ENCODE results near the gene DOCK2. TPM values are rescaled to one million over a fixed set of nuclear protein-coding genes. Genes with fewer than 3 reads are reported as not detected.

The DOCK2 gene
- total RNA-seq, 1 donor from 2014 or later: 13.6 TPM

DNA sequence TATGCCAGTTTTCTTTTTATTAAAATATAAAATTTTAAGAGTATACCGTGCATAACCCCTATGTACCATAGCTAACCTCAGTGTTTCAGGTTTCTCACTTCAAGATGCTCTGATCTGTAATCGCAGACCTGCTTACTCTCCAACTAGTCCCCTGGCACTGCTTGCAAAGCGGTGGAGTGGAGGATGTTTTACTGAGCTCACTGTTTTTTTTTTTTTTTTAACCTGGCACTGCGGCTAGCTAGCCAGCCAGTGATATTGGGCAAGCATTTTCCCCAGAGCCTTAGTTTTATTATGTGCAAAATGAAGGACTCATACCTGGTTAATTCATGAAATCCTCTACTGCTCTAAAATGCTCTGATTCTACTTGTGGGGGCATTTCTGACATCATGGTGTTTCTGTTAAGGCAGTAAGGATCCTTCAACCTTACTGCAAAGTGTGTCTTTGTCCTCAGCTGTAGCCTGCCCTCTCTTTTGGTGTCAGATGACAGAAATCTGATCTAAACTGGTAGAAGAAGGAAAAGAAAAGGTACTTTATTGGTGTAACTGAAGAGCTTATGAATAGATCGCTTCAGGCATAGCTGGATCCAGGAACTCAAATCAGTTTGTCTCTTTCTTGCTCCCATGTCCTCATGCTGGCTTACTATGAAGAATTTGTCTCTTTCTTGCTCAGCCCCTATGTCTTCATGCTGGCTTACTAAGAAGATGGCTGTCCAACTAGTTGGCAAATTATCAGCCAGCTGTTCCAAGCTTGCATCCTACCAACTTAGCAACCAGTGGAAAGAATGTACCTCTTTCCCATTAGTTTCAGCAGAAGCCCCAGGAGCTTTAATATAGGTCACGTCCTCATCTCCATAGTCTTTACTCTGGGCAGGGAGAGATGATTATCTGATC, 59.8 kb downstream of the DOCK2 start:
- no peaks in the 10 kb centered on the region for H3K27me3 ChIP-seq (ENCODE audit: control insufficient read depth in 3 of 3, insufficient read depth in 3 of 3, low read length in 3 of 3)
- no peaks in the 10 kb centered on the region for H3K4me1 ChIP-seq (ENCODE audit: control insufficient read depth in 3 of 3, insufficient read depth in 3 of 3, low read length in 3 of 3)
- no peaks in the 10 kb centered on the region for H3K9me3 ChIP-seq (ENCODE audit: control insufficient read depth in 3 of 3, low read length in 3 of 3)
- H3K36me3 ChIP-seq (ENCODE audit: control insufficient read depth in 3 of 3, insufficient read depth in 3 of 3, low read length in 3 of 3): no peaks in the 10 kb centered on the region
- H3K4me3 ChIP-seq (ENCODE audit: low read length in 3 of 3): no peak overlapping the region
- H3K9ac ChIP-seq (ENCODE audit: low read depth in 1 of 3, low read length in 3 of 3): no peak overlapping the region
- no peak overlapping the region for H3K27ac ChIP-seq (ENCODE audit: low read depth, low read length)

DNA sequence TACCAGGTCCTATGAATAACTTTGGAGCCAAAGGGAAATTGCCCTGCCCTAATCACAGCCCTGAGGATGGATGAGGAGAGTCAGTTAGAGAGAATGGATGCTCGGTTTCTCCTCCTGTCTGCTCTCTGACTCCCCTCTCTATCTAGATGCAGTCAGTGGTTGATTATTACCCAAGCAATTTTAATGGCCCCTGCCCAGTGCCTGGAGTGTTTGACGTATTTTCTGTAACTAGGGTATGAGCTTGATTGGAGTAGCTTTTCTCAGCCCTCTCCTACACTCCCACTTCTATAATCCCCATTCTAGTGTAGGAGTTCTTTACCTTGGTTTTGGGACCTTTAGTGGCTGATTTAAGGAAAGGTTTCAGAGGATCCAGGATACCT, 60.4 kb downstream of the DOCK2 start:
- H3K27me3 ChIP-seq (ENCODE audit: control insufficient read depth in 3 of 3, insufficient read depth in 3 of 3, low read length in 3 of 3): no peaks in the 10 kb centered on the region
- no peak overlapping the region for H3K27ac ChIP-seq (ENCODE audit: low read depth, low read length)
- H3K36me3 ChIP-seq (ENCODE audit: control insufficient read depth in 3 of 3, insufficient read depth in 3 of 3, low read length in 3 of 3): no peaks in the 10 kb centered on the region
- H3K9ac ChIP-seq (ENCODE audit: low read depth in 1 of 3, low read length in 3 of 3): no peak overlapping the region
- H3K9me3 ChIP-seq (ENCODE audit: control insufficient read depth in 3 of 3, low read length in 3 of 3): no peaks in the 10 kb centered on the region
- no peaks in the 10 kb centered on the region for H3K4me1 ChIP-seq (ENCODE audit: control insufficient read depth in 3 of 3, insufficient read depth in 3 of 3, low read length in 3 of 3)
- no peak overlapping the region for H3K4me3 ChIP-seq (ENCODE audit: low read length in 3 of 3)

DNA sequence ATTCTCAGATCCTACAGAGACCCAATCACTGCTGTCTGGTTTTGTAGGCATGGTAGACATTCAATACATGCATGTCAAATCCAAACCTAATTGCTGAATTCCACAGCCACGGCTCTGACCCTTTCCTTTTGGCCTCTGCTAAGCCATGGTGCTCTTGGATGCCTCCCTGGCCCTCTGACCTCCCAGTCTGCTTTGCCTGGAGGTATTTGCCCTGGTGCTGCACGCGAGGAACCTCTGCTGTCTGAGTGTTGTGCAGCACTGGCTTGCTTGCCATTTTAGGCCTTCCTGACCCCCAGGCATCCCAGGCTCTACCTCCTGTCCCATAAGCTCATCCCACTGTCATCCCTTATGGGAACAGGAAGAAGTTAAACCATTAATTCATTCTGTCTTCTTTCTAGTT, 60.9 kb downstream of the DOCK2 start:
- H3K36me3 ChIP-seq (ENCODE audit: control insufficient read depth in 3 of 3, insufficient read depth in 3 of 3, low read length in 3 of 3): no peaks in the 10 kb centered on the region

DNA sequence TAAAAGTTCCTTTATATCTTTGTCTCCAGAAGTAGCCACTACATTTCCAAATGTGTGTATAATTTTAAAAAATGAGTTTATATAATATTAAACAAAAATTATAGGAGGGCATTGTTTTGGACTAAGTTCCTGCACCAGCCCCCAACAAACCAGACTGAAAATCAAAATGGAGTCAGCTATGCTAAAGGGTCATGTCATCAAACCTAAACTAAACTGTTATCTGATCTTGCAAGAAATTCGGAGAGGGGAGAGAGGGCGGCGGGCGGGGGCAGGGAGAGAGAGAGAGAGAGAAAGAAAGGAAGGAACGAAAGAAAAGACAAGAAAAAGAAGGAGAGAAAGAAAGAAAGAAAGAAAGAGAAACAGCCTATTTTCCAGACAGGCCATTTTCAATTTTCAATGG, 63.5 kb downstream of the DOCK2 start:
- H3K27me3 ChIP-seq (ENCODE audit: control insufficient read depth in 3 of 3, insufficient read depth in 3 of 3, low read length in 3 of 3): no peaks in the 10 kb centered on the region
- no peak overlapping the region for H3K27ac ChIP-seq (ENCODE audit: low read depth, low read length)
- no peak overlapping the region for H3K9ac ChIP-seq (ENCODE audit: low read depth in 1 of 3, low read length in 3 of 3)
- no peak overlapping the region for H3K4me3 ChIP-seq (ENCODE audit: low read length in 3 of 3)
- no peaks in the 10 kb centered on the region for H3K9me3 ChIP-seq (ENCODE audit: control insufficient read depth in 3 of 3, low read length in 3 of 3)
- H3K36me3 ChIP-seq (ENCODE audit: control insufficient read depth in 3 of 3, insufficient read depth in 3 of 3, low read length in 3 of 3): no peaks in the 10 kb centered on the region
- no peaks in the 10 kb centered on the region for H3K4me1 ChIP-seq (ENCODE audit: control insufficient read depth in 3 of 3, insufficient read depth in 3 of 3, low read length in 3 of 3)

More for the DNA sequence above, 60.9 kb downstream of the DOCK2 start:
- no peak overlapping the region for H3K27ac ChIP-seq (ENCODE audit: low read depth, low read length)
- H3K4me3 ChIP-seq (ENCODE audit: low read length in 3 of 3): no peak overlapping the region
- H3K27me3 ChIP-seq (ENCODE audit: control insufficient read depth in 3 of 3, insufficient read depth in 3 of 3, low read length in 3 of 3): no peaks in the 10 kb centered on the region
- H3K9me3 ChIP-seq (ENCODE audit: control insufficient read depth in 3 of 3, low read length in 3 of 3): no peaks in the 10 kb centered on the region
- H3K9ac ChIP-seq (ENCODE audit: low read depth in 1 of 3, low read length in 3 of 3): no peak overlapping the region
- no peaks in the 10 kb centered on the region for H3K4me1 ChIP-seq (ENCODE audit: control insufficient read depth in 3 of 3, insufficient read depth in 3 of 3, low read length in 3 of 3)

DNA sequence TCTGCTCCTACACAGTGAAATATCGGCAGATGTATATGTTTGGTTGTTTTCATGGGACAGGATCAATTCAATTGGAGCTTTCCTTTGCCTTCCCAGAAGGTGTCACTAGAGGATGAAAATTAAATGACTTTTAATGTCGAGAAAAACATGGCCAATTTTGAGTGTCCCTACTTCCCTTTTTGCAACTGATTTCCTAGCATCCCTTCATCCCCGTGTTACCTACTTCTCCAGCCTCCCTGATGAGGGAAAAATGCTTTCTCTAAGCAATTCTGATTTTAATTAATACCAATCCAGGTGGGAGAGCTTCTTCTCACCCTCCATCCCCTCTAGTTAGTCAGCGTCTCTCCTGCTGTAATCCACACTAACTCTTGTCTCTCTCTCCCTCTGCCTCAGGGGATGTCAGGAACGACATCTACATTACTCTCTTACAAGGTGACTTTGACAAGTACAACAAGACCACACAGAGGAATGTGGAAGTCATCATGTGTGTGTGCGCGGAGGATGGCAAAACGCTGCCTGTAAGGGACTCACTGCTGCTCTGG, 64.9 kb downstream of the DOCK2 start:
- no peak overlapping the region for H3K9ac ChIP-seq (ENCODE audit: low read depth in 1 of 3, low read length in 3 of 3)
- H3K36me3 ChIP-seq (ENCODE audit: control insufficient read depth in 3 of 3, insufficient read depth in 3 of 3, low read length in 3 of 3): no peaks in the 10 kb centered on the region
- no peak overlapping the region for H3K27ac ChIP-seq (ENCODE audit: low read depth, low read length)
- no peaks in the 10 kb centered on the region for H3K4me1 ChIP-seq (ENCODE audit: control insufficient read depth in 3 of 3, insufficient read depth in 3 of 3, low read length in 3 of 3)
- H3K9me3 ChIP-seq (ENCODE audit: control insufficient read depth in 3 of 3, low read length in 3 of 3): no peaks in the 10 kb centered on the region
- H3K27me3 ChIP-seq (ENCODE audit: control insufficient read depth in 3 of 3, insufficient read depth in 3 of 3, low read length in 3 of 3): no peaks in the 10 kb centered on the region
- H3K4me3 ChIP-seq (ENCODE audit: low read length in 3 of 3): no peak overlapping the region

DNA sequence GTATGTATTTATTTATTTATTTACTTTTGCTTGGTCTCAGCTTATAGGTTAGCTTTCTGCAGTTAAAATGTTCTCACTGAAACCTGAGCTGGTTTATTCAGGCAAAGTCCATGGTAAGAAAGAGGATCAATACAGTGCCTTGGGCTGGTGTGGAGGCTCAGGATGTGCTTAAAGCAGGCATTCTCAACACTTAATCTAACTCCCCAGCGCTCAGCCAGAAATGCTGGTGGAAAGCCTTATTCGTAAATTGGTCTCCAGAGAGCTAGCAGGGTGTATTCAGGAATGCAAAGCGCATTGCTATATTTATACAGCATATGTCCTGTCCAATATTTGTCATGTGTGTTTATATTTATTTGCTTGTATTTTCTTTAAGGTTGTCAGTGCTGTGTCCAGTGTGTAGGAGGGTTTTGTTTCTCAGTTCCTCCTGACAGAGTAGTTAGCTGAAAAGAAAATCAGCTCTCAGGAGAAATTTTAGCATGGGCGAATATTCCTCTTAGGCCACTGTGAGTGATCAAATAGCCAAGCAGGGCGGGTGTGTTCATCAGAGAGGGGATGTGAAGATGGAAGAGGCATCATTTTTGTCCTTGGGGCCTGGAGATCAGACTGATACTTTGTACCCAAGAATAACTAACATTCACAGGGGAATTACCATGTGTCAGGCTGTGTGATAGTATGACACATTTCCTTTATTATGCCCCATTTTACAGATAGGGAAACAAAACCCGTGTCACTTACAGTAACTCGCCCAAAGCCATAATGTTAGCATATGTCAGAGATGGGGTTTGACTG, 65.8 kb downstream of the DOCK2 start:
- no peaks in the 10 kb centered on the region for H3K27me3 ChIP-seq (ENCODE audit: control insufficient read depth in 3 of 3, insufficient read depth in 3 of 3, low read length in 3 of 3)
- H3K27ac ChIP-seq (ENCODE audit: low read depth, low read length): no peak overlapping the region
- H3K9ac ChIP-seq (ENCODE audit: low read depth in 1 of 3, low read length in 3 of 3): no peak overlapping the region
- no peaks in the 10 kb centered on the region for H3K4me1 ChIP-seq (ENCODE audit: control insufficient read depth in 3 of 3, insufficient read depth in 3 of 3, low read length in 3 of 3)
- H3K4me3 ChIP-seq (ENCODE audit: low read length in 3 of 3): no peak overlapping the region
- no peaks in the 10 kb centered on the region for H3K36me3 ChIP-seq (ENCODE audit: control insufficient read depth in 3 of 3, insufficient read depth in 3 of 3, low read length in 3 of 3)
- no peaks in the 10 kb centered on the region for H3K9me3 ChIP-seq (ENCODE audit: control insufficient read depth in 3 of 3, low read length in 3 of 3)

DNA sequence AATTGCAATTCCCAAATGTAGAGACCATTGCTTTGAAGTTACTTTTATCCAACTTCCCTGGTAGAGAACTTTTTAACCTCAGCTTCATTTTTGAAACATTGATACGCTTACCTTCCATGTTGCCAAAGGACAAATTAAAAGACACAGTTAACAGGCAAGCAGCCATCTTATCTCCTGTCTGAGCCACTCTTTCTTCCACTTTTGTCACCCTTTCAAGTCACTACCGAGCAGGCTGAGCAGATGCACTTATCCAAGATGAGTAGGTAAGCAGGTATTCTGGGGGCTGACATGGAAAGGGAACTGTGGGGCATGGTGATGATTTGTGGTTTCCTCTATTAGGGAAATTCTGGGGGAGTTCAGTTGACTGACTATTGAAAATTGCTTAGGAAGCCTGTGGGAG, 66.7 kb downstream of the DOCK2 start:
- H3K27ac ChIP-seq (ENCODE audit: low read depth, low read length): no peak overlapping the region
- no peaks in the 10 kb centered on the region for H3K9me3 ChIP-seq (ENCODE audit: control insufficient read depth in 3 of 3, low read length in 3 of 3)
- H3K4me3 ChIP-seq (ENCODE audit: low read length in 3 of 3): no peak overlapping the region
- no peaks in the 10 kb centered on the region for H3K27me3 ChIP-seq (ENCODE audit: control insufficient read depth in 3 of 3, insufficient read depth in 3 of 3, low read length in 3 of 3)
- H3K36me3 ChIP-seq (ENCODE audit: control insufficient read depth in 3 of 3, insufficient read depth in 3 of 3, low read length in 3 of 3): no peaks in the 10 kb centered on the region
- H3K9ac ChIP-seq (ENCODE audit: low read depth in 1 of 3, low read length in 3 of 3): no peak overlapping the region
- no peaks in the 10 kb centered on the region for H3K4me1 ChIP-seq (ENCODE audit: control insufficient read depth in 3 of 3, insufficient read depth in 3 of 3, low read length in 3 of 3)

DNA sequence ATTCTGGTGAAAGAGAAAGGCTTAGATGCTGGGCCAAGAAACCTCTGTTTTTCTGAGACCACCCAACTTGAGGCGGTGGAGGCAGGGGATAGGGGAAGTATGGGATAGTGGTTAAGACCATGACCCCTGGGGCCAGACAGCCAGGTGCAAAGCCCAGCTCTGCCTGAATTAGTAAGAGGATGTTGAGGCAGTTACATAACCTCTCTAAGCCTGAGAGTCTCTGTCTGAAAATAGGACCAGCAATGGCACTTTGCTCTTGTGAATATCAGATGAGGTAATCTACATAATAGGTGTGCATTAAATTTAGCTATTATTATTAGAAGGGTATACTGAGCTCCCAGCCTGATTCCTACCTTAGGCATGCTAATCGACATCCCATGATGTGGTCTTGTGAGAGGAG, 68.2 kb downstream of the DOCK2 start:
- H3K9ac ChIP-seq (ENCODE audit: low read depth in 1 of 3, low read length in 3 of 3): no peak overlapping the region
- H3K4me1 ChIP-seq (ENCODE audit: control insufficient read depth in 3 of 3, insufficient read depth in 3 of 3, low read length in 3 of 3): no peaks in the 10 kb centered on the region
- H3K36me3 ChIP-seq (ENCODE audit: control insufficient read depth in 3 of 3, insufficient read depth in 3 of 3, low read length in 3 of 3): no peaks in the 10 kb centered on the region
- no peaks in the 10 kb centered on the region for H3K9me3 ChIP-seq (ENCODE audit: control insufficient read depth in 3 of 3, low read length in 3 of 3)
- H3K4me3 ChIP-seq (ENCODE audit: low read length in 3 of 3): no peak overlapping the region
- H3K27ac ChIP-seq (ENCODE audit: low read depth, low read length): no peak overlapping the region
- H3K27me3 ChIP-seq (ENCODE audit: control insufficient read depth in 3 of 3, insufficient read depth in 3 of 3, low read length in 3 of 3): no peaks in the 10 kb centered on the region

DNA sequence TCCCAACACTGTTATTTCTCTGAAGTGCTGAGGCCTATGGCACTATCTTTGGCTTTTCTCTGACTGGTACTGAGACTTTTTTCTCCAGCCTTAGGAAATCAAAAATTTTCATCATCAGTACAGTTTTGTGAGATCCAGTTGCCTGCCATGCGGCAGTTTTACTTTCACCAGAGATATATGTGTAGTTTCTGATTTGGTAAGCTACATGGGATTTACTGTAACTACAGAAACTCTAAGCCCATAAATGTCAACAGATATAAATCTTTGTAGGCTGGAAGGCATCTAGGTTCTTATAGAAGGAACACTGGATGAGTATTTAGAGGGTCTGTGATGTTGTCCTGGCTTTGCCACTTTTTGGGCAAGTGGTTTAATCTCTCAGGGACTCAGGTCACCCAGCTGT, 69.0 kb downstream of the DOCK2 start:
- no peak overlapping the region for H3K27ac ChIP-seq (ENCODE audit: low read depth, low read length)
- no peaks in the 10 kb centered on the region for H3K27me3 ChIP-seq (ENCODE audit: control insufficient read depth in 3 of 3, insufficient read depth in 3 of 3, low read length in 3 of 3)
- no peaks in the 10 kb centered on the region for H3K36me3 ChIP-seq (ENCODE audit: control insufficient read depth in 3 of 3, insufficient read depth in 3 of 3, low read length in 3 of 3)
- H3K4me1 ChIP-seq (ENCODE audit: control insufficient read depth in 3 of 3, insufficient read depth in 3 of 3, low read length in 3 of 3): no peaks in the 10 kb centered on the region
- H3K9ac ChIP-seq (ENCODE audit: low read depth in 1 of 3, low read length in 3 of 3): no peak overlapping the region
- H3K9me3 ChIP-seq (ENCODE audit: control insufficient read depth in 3 of 3, low read length in 3 of 3): no peaks in the 10 kb centered on the region
- no peak overlapping the region for H3K4me3 ChIP-seq (ENCODE audit: low read length in 3 of 3)
